Astrocyte of the cerebellum (primary cell): Measurements from ENCODE around the gene PHF2.

Experiments
- DNase-seq: peaks from one replicate; pipeline ENCODE4 v3.0.0-alpha.2; 2011; ENCODE audit warnings: low read depth
- H3K4me3 ChIP-seq: 2 replicates; pipeline ENCODE4 v1.5.1; 2011; ENCODE audit warnings: mild to moderate bottlenecking, low read depth, low read length, moderate library complexity
- in situ Hi-C: cut with HindIII; loops from 2 replicates; pipeline ENCODE4 v1.10.0; 2017; ENCODE audit warnings: low sequenced_read_pairs
- TF ChIP-seq, protein P1 (sequence below): IDR thresholded peaks from 2 replicates; pipeline ENCODE4 v1.5.1; 2012; ENCODE audit warnings: low read length, low read depth, moderate library complexity, mild to moderate bottlenecking; ENCODE audit errors: missing control alignments

The PHF2 gene

DNA sequence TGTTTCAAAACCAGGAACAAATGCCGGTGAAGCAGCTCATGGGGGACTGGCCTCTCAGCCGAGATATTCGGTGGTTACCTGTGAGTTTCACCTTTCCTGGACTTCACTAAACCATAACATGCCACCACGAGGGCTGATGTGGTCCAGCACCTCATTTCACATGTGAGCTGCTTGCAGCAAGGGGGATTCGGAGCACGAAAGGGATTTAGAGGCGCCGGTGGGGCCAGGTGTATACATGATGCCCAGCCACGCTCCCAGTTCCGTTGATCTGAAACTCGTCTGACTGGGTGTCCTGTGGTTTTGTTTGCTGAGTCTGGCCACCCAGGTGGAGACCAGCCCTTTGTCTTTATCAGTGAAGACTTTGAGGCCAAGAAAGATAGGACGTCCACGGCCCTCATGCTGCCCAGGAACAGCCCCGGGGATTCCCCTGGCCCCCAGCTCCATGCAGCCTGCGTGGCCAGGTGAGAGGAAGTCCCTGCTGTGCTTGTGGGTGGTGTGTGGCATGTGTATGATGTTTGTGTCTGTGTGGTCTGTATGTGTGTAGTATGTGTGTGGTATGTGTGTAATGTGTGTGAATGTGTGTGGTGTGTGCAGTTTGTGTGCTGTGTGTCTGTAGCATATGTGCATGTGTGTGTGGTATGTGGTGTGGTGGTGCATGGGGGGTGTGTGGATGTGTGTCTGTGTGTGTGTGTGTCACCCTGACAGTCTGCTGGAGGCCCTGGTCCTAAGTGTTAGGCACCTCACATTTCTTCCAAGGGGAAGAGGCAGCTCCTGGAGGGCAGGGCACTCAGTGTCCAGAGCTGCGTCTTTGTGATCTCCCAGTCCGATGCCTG lies 23.4 kb downstream of the PHF2 start:
- TF ChIP-seq, protein P1, sequence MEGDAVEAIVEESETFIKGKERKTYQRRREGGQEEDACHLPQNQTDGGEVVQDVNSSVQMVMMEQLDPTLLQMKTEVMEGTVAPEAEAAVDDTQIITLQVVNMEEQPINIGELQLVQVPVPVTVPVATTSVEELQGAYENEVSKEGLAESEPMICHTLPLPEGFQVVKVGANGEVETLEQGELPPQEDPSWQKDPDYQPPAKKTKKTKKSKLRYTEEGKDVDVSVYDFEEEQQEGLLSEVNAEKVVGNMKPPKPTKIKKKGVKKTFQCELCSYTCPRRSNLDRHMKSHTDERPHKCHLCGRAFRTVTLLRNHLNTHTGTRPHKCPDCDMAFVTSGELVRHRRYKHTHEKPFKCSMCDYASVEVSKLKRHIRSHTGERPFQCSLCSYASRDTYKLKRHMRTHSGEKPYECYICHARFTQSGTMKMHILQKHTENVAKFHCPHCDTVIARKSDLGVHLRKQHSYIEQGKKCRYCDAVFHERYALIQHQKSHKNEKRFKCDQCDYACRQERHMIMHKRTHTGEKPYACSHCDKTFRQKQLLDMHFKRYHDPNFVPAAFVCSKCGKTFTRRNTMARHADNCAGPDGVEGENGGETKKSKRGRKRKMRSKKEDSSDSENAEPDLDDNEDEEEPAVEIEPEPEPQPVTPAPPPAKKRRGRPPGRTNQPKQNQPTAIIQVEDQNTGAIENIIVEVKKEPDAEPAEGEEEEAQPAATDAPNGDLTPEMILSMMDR, result no peak
- in situ Hi-C loops, result no loop called here
- no peak overlapping the region for H3K4me3 ChIP-seq
- DNase-seq, result no peak

DNA sequence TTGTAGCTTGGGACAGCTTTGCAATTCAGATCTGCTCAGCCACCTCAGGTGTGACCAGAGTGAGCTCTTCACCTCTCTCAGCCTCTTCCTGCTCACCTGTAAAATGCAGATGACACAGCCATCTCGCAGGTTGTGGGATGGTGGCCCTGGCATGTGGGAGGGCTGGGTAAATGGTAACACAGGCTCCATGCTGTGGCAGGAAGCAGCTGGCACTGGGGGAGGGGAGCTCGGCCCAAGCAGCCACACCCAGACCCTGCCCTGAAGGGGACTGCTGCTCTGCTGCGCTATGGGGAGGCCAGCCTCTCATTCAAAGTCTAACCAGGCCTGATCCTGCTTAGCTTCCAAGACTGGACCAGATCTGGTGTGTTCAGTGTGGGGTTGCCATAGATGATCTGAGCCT lies 24.1 kb downstream of the PHF2 start:
- in situ Hi-C loops, result no loop called here
- no peak for DNase-seq
- H3K4me3 ChIP-seq, result no peak overlapping the region
- TF ChIP-seq, protein P1, result no peak

DNA sequence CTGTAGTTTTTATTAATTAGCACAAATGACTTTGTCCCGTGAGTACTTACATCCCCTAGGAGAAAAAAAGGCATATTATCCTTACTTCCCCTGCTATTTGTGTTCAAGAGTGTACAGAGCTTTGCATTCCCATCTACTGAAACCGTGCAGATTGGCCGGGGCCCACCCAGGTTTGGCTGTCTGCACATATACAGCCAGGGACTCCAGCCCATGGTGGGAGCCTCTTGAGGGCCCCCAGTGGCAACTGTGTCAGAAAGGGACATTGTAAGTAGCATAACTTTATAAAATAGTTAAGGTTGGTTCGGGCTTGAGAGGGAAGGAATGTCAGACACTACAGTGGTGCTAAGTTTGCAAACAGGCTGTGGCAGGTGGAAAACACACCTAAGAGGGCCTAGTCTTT lies 24.7 kb downstream of the PHF2 start:
- no peak overlapping the region for H3K4me3 ChIP-seq
- TF ChIP-seq, protein P1, result no peak
- no peak for DNase-seq
- in situ Hi-C loops, result no loop called here

DNA sequence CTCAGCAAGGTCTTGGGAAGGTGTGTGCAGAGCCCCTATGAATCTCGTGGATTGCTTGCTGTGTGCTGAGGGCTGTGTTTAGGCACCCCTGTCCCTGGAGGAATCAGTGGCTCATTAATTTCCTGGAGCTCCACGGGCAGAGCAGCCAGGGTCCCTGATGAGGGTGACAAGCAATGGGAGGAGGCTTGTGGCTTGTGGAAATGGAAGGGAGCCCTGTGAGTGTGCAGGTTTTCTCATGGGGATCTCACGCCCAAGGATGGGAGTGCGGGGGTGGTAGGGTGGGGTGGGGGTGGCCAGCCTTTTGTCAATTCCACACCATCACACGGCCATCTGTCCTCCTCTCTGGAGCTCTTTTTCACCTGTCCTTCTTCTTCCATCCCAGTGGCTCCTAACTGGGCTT lies 25.3 kb downstream of the PHF2 start:
- H3K4me3 ChIP-seq, result no peak overlapping the region
- in situ Hi-C loops, result no loop called here
- TF ChIP-seq, protein P1, result no peak
- DNase-seq, result no peak

DNA sequence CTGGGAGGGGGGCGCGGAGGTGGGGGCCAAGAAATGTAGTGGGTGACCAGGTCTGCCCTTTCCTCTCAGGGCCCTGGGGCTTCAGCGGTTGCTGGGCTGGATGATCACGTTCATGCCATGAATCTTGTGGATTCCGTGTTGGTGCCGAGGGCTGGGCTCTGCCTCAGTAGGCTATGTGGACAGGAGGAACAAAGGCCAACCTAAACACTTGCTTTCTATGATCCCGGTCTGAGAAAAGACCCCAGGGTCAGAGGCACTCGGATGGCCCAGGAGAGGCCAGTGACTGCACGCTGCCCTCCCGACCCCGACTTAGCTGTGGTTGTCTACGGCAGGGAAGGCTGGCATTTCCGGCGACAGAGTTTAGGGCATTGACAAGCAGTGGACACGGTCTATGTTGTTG lies 26.6 kb downstream of the PHF2 start:
- in situ Hi-C loops, result no loop called here
- DNase-seq, result no peak
- TF ChIP-seq, protein P1, result no peak
- H3K4me3 ChIP-seq, result no peak overlapping the region

DNA sequence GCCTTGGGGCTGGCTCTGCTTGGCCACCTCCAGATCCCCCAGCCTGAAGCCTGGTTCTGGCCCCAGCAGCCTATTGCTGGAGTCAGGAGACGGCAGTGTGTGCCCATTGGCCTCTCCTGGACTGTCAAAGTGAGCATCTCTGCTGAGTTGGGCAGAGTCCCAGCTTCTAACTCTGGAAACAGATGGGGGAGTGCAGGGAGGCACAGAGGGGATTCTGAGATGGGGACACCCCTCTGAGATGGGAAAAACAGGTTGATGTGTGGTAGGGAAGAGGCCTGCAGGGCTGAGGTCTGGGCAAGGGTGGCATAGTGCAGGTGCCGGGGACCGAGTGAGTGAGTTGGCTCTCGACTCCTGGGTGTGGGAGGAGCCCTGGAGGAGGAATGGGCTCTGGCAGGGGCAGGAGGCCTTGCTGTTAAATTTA lies 27.5 kb downstream of the PHF2 start:
- no peak overlapping the region for H3K4me3 ChIP-seq
- TF ChIP-seq, protein P1, result no peak
- no peak for DNase-seq
- in situ Hi-C loops, result no loop called here
